HG02623 (cell line): ENCODE data around the gene UBL4B.
"Not testable (repeated sequence)": the region's sequence is repeated elsewhere in the genome, so short reads cannot be mapped to it uniquely, and the experiment has no call there.

Experiments used
- ATAC-seq: cut with Tn5 transposase; IDR thresholded peaks from one replicate; pipeline ENCODE4 v1.9.1; 2021; ENCODE audit warnings: moderate library complexity; ENCODE audit not compliant: unreplicated experiment

The UBL4B gene, protein sequence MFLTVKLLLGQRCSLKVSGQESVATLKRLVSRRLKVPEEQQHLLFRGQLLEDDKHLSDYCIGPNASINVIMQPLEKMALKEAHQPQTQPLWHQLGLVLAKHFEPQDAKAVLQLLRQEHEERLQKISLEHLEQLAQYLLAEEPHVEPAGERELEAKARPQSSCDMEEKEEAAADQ

DNA sequence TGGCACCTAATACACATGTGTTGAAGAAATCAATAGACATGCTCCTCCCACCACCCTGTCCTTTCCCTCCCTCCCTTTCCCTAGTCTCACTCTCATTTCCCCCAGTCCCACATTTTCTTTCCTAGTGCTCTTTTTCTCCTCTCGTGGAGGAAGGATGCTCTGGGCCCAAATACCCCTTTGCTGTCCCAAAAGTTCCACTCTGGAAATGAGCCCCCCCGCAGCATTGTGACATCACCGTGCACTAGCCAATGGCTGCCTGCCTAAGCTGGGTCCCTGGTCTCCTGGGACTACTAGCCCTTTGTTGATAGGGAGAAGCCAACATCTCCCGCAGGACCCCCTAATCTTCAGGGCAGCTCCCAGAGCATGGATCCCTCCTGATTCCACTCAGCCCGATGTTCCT is at the start of gene UBL4B:
Gene UBL4B (plus strand): TSS at position 301 of the 400 bp plus-strand sequence. CDS start 92 bp downstream, at position 393.
- ATAC-seq: no peak

DNA sequence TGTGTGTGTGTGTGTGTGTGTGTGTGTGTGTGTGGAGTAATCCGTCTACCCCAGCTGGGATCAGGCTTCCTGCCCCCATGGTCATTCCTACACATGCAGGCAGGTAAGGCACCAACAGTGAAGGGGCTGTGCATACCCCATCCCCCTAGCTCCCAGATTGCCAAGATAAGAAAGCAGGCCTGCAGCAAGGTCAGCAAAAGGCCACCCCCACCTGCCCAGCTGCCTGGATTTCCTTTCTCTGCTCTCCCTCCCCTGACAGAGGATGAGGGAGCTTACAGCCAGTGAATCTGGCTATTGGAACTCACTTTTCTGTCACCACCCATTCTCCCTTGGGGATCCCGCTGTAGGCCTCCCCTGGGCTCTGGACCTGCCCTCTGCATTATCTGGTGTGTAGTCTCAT is 49.6 kb upstream of the UBL4B start:
- no peak for ATAC-seq

DNA sequence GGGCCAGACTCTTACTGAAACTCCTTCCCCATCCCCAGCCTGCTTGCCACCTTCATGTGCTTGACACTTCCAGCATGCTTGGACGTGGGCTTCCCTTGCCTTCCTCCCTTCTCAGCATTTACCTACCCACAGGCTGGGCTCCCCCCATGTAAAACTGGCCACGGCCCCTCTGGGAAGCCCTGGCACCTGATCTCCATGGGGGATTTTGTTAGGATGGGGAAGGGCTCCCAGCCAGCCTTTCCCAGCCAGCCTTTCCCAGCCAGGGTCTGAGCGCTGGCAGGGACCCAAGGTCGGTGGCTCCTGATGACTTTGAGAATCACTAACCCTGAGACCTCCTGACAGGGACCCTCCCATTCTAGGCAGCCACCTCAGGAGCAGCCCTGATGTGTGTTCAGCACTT is 48.5 kb upstream of the UBL4B start:
- ATAC-seq: no peak

DNA sequence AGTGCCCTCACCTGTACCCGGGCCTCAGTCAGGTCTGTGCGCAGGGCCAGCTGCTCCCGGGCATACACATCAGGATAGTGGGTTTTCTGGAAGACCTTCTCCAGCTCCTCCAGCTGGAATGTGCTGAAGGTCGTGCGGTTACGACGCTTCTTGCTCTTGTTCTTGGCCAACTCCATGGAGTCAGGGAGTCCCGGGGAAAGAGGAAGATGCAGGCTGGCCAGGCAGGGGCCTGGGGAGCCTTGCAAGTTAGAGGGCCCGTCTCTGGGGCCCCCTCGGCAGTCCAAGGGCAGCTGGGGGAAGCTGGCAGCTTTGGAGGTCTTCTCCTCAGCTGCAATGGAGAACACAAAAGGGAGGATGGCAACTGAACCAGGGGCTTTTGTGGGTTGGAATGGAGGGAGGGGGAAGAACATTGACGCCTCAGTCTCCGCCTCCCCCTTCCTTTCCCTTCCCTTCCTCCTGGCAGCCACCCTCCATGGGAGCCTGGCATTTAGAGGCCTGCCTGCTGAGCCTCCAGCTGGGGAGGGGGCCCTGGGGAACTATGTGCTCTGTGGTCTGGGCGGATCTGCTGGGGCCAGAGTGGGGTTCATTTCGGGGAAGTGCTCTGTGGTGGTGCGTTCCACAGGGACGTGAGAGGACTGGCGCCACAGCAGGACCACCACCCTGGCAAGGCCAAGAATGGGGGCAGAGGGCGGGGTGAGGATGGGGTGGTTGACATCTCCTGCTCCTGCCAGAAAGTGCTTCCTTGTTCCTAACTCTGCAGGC is 47.5 kb upstream of the UBL4B start:
- no peak for ATAC-seq

DNA sequence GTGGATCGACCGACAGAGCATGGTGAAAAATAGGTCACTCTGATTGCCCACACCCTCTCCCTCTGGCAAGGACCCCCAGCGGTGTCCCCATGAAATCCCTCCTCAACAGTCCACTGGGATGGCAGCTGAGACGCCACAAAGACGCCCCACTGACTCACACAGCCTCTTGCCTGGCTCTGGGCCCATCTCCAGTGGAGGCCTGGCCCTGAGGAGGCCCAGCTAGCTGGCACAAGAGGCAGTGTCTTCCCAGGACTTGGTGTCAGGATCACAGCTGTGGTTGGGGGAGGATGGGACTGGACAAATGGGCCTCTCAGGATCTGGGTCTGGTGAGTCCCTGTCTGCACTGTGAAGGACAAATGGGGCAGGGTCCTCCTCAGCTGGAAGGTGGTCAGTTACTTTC is 46.4 kb upstream of the UBL4B start:
- no peak for ATAC-seq

DNA sequence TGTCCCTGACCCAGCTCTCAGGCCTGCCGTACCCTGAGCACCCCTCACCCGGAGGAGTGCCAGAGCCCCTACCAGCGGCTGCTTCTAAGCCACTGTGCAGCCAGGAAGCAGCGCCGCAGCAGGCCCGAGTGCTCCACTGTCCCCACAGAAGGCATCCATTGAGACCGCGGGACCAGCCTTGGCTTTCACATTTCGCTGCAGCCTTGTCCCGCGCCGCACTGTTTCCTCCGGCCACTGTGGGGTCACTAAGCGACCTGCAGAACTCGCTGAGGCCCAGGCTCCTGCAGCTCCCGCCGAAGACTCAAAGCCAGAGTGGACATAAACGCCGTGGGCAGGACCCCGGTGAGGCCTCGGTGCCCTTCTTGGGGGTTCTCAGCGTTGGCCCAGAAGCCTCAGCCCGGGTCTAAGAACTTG is 44.8 kb upstream of the UBL4B start:
- no peak for ATAC-seq

DNA sequence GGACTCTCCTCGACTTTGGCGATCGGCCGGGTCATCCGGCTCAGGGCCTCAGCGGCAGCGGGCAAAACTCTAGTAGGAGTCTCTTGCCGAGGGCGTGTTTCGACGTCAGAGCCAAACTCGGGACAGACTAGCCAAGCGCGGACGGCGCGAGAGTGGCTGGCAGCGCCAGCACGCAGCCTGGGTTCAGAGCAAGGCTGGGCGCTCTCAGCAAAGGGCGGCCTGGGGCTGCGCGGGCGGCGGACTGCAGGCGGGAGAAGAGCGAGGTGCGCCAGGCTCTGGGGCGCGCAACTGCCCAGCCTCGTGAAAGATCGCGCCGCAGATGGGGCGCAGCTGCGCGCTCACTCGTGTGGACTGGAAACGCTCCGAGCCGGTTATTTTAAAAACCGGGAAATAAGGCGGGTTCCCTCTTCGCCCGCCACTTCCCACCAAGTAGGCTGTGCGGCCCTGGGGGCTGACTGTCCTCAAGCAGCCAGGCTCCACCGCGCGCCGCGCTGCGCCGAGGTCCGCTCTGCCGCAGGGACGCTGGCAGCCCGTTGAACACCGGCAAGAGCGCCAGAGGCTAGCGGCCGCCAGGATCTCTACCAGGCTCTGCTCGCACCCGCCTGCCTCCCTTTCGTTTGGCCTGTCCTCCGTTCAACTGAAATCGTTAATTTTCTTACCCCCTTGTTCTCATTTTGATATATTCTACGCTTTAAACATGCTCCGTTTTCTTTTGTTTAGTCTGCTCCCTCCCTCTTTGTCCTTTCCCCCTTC is 44.2 kb upstream of the UBL4B start:
- no peak for ATAC-seq

DNA sequence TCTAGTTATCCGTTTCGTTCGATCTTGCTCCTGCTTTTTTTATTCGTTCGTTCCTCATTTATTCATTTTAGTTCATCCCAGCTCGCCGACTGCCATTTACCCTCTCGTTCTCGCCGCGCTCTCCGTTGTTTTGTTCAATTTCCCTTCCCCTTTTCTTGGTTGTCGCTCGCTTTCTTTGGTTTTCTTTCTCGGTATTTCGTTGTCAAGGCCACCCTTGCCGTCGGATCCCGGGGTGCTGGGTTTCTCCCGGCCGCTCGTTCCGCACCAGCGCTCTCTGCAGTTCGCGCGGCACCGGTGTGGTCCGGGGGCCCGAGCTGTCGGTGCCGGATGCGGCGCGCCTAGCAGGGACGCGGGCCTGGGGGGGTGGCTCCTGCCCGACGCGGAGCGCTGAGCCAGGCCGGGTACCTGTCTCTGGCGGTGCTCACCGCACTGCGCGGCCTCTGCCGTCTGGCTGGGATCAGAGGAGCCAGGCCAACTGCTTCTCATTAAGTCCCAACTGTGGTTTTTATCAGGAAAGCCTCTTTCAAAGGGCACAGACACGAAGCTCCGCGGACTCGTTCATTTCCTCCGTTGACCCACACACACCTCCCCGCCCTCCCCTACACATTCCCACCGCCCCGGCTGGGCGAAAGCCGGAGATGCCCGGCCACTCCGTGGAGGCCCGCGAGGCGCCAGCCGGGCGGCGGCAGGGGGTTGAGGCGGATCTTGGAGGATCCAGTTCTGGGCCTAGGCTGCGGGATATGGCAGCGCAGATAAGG is 43.4 kb upstream of the UBL4B start:
- no peak for ATAC-seq

DNA sequence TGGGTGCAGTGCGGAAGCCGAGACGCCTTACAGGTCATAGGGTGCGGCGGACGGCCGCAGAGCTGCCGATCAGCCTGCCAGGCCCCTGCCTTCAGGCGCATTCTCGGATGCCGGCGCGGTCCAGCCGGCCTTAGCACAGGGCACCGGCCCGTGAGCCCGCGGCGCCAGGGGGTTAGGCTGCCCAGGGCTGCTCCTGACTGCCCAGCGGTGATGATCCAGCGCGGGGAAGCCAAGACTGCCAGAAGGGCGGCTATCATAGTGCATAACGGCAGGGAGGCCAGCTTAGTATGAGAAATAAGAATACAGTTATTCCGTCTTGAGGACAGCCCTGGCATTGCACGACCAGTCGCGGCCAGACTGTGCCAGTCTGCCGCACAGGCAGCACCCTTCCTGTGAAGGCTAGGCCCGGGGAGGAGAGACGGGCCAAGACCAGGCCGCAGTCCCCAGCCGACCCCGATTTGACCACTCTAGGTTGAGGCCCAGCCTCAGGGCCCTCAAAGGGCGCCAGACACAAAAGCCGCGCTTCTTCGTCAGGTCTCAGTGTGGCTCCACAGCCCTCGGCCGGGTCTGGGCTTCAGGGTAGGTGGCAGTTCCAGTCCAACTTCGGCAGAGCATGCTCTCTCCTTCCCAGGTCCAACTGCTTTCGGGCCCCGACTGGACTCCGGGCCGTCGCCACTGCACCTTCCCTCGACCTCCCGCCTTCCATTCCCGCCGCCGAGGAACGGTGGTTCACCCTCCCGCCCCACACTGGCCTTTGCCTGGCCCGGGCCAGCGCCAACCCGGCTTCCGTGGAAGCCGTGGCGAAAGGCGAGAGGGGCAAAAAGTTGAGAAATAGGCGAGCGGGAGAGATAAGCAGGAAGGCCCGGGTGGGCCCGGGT is 42.6 kb upstream of the UBL4B start:
- ATAC-seq: no peak

DNA sequence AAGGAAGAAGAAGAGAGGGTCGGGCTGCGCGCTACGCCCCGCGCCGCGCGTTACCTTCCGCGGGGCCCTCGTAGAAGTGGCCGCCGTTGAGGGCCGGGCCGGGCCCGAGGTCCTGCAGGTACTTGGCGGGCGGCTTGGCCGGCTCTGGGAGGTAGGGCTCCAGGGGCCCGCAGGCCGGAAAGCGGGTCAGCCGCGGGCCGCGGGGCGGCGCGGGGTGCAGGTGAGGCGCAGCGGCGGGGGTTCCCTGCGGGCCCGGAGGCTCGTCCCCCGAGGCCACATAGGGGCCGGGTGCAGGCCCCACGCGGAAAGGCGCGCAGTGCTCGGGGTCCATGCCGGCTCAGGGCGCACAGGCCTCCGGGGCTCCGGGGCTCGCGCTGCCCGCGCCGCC is 42.0 kb upstream of the UBL4B start:
- no peak for ATAC-seq

DNA sequence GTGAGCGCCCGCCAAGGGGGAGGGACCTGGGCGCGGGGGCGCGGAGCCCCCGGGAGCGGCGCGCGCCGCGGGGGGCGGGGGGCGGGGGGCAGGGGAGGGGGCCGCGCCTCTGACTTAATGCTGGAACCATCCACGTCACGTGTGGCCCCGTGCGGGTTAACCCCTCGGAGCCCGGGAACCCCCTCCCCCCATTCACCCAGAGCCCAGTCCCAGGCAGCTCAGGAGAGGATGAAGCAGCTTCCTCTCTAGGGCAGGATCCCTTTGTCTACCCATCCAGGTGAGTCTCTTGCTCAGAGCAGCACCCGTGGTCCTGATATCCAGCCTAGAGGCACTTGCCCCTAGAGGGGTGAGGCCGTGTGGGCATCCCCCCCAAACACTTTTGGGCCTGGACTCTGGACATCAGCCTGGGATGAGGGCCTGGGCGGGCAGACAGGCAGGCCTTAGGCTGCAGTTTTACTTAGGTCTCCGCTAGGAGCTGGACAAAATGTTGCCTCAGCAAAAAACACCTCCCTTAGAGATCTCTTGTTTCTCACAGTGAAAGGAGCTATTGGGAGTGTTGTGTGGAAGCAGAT is 41.5 kb upstream of the UBL4B start, which contains the start of gene ALX3:
Gene ALX3 (minus strand): TSS at position 2 of the 572 bp plus-strand sequence. CDS start 60 bp downstream, outside the sequence.
- ATAC-seq: no peak

DNA sequence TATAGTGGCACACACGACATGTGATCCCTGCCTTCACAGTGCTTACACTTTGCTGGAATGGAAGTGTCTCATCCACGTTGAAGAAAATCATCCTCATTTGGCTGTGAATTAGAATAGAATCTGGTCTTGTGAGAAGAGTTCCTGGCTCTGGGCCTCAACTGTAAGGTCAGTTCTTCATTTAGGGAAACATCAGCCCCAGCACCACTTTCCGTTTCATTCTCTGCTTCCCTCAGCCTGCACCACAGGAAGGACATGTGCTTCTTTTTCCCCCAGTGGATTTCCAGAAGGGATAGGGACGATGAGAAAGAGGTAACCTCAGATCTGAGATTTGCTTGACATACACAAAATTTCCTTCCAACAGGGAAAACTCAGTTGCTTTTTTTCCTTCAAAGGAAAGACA is 38.1 kb upstream of the UBL4B start:
- no peak for ATAC-seq

DNA sequence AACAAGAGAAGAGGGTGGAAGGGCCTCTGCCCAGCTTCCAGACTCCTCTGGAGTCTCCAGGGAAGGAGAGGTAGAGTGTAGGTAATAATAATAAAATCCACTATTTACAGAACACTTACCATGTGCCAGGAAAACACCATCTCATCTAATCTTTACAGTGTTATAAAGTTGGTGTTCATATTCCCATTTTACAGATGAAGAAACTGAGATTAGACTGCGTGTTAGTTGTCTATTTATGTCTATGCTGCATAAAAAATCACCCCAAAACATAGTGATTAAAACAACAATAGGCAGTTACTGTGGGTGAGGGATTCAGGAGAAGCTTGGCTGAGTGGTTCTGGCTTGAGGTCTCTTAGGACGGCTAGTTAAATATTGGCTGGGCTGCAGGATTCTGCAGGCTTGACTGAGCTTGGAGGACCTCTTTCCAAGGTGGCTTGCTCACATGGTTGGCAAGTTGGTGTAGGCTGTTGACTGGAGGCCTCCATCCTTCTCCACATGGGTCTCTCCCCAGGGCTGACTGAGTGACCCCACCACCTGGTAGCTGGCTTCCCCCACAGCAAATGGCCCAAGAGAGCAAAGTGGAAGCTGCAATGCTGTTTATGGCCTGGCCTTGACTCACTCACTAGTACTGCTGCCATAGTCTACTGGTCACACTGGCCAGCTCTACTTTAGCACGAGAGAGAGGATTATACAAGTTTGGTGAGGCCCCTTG is 35.3 kb upstream of the UBL4B start:
- no peak for ATAC-seq

DNA sequence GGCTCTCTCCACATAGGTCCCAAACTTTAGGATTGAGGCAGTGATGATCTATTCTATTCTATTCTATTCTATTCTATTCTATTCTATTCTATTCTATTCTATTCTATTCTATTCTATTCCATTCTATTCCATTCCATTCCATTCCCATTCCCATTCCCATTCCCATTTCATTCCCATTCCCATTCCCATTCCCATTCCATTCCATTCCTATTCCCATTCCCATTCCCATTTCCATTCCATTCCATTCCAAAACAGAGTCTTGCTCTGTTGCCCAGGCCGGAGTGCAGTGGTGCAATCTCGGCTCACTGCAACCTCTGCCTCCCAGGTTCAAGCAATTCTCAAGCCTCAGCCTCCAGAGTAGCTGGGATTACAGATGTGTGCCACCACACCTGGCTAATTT is 32.2 kb upstream of the UBL4B start:
- not testable (repeated sequence) for ATAC-seq

DNA sequence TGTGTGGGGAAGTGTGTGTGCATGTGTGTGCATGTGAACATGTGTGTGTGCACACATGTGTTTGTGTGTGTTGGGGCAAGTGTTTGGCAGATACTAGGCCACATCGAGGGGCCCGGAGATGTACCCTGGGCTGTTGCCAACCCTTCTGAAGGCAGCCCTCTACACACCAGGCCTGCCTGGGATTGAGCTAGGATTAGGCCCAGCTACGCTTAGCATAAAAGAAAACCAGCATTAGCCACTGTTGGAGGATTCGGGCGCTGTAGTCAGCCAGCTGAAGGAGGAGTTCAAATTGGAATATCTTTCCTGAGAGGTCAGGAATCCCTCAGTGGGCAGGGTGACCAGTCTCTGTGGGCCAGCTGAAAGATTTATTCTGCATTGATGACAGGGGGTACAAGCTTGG is 31.2 kb upstream of the UBL4B start:
- ATAC-seq: no peak

DNA sequence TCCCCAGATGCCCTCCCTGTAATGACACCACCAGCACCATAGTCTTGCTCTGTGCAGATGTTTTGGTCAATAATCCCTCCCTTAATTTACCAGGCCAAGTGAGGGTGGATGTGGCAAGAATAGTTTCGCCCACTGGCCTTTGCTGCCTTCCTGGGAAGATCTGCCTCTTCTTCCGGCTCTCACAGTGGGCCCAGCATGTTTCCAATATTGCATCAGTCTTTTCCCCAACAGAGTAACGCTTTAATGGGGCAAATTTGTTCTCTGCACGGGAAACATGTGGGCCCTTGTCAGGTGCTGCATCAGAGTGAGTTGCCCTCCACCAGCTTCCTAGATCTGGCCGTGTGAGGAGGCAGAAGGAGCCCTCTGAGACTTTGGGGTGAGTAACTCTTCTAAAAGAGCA is 29.8 kb upstream of the UBL4B start:
- ATAC-seq: no peak

DNA sequence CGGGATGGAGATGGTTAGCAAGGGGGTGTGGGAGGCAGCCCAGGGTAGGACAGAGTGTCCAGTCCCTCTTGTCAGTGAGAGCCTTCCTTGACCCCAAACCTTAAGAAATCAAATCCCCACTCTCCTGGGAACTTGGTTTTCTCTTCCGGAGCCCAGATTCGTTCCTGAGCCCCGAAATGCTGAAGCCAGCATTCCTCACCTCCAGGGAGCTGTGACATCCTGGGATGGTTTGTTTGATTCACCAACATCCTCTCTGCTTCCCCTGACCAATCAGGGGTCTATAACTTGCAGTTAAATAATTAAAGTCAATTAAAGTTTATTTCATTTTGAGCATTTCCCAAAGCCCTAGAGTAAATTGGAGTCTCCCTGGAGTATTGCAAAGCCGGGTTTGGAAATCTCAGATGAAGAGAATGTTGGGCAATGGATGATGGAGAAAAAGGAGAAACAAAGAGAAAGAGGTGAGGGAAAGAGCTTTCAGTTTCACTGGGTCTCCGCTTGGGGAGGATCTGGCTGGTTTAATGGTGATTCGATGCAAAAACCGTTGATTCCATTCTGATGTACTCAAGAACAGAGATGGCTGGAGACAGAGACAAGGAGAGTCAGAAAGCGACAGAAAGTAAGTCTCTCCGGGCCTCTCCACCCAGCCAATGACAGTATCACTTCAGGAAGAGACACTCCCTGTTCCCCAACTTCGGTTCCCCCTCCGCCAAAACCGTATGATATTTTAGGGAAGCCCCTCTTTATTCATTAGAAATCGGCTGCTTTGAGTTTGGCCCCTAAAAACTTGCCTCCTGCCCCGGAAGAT is 29.0 kb upstream of the UBL4B start:
- no peak for ATAC-seq

DNA sequence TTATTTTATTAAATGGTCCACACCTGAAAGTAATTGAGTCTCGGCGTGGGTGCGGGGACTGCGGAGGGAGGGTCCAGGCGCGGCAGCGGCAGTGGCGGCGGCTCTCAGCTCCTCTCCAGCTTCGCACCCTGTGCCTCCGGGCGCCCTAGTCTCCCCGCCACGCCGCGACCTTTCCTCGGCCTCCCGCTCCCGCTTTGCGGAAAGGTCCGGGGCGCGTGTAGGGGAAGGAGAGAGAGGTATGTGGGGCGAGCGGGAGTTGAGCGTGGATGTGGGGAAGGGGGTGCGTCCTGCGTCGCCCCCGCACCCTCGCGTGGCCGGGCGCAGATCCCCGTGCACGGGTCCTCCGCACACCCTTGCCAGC is 28.4 kb upstream of the UBL4B start:
- no peak for ATAC-seq
